IPS-20b (cell line): ENCODE results near the gene VWA5A.

Experiments used
- H3K27ac ChIP-seq: one replicate; pipeline ENCODE4 v1.5.1; 2013; ENCODE audit warnings: low read length
- H3K27me3 ChIP-seq: 2 replicates; pipeline ENCODE4 v1.6.1; 2013; ENCODE audit warnings: mild to moderate bottlenecking, low read length, inconsistent platforms; ENCODE audit not compliant: insufficient read depth
- H3K36me3 ChIP-seq: 2 replicates; pipeline ENCODE4 v1.6.1; 2013; ENCODE audit warnings: low read depth, mild to moderate bottlenecking, inconsistent platforms, low read length, moderate library complexity; ENCODE audit not compliant: insufficient read depth
- H3K4me1 ChIP-seq: 2 replicates; pipeline ENCODE4 v1.6.1; 2013; ENCODE audit warnings: mild to moderate bottlenecking, control low read depth, inconsistent platforms, low read length, moderate library complexity; ENCODE audit not compliant: insufficient read depth
- H3K4me3 ChIP-seq: 2 replicates; pipeline ENCODE4 v1.5.1; 2013; ENCODE audit warnings: mild to moderate bottlenecking, low read length, inconsistent platforms
- H3K9ac ChIP-seq: 2 replicates; pipeline ENCODE4 v1.6.1; 2013; ENCODE audit warnings: low read depth, mild to moderate bottlenecking, inconsistent platforms, low read length, moderate library complexity
- H3K9me3 ChIP-seq: 2 replicates; pipeline ENCODE4 v1.6.1; 2013; ENCODE audit warnings: mild to moderate bottlenecking, low read depth, low read length, inconsistent platforms; ENCODE audit not compliant: insufficient read depth

Gene VWA5A

DNA sequence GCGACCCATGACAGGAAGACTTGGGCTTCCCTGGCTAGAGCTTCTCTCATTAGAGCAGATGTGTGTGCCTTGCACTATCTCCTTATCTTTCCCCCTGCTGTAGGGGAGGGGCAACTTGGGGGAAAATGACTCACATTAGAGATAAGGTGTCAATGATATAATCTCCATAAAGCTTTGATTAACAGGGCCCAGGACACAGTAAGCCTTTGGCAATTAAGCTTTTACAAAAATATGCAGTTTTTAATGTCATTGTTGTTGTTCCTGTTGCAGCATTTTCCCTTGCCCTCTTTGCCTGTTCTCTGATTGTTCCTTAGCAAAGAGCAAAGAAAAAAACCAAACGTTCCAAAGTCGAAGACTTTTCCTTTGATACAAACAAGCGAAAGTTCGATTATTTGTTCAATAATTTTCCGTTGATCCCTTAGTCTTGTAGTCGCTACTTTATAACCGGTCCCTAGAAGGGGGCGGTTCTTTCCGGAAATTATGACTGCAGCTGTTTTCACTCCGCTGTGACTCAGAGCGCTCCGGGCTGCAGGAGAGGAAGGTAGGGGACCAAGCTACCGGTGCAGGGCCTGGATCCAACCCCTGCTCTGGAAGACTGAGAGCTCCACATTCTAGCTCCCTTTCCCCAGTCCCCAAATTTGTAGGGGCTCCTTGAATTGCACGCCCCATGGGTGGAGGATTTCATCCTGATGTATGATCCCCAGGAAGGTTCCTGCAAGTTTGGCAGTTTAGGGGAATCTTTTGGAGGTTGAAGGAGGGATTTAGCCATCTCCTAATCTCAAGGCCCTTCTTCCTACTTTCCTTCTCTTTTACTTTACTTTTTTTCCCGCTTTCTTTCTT lies at the start of gene VWA5A:
Gene VWA5A, plus strand, starts transcription at position 509 of the 840 bp plus-strand sequence. CDS start 2,062 bp downstream, outside the sequence.
- Histone ChIP-seq H3K4me1 (peaks cover 3% of the 10 kb centered on the region; the same call in 1 of the 2 replicates), H3K27me3 (no peaks in the 10 kb centered on the region), H3K27ac (no peak within 1 kb of the TSS), H3K4me3 (peak within 1 kb of the TSS; percentile 87), H3K9ac (peak within 1 kb of the TSS; percentile 80; the same call in 1 of the 2 replicates), H3K9me3 (no peaks in the 10 kb centered on the region), H3K36me3 (peaks cover 25% of the 10 kb centered on the region)

- H3K9me3 ChIP-seq: no peaks in the 10 kb centered on the region
- H3K4me1 ChIP-seq: peaks cover 6% of the 10 kb centered on the region; the same call in 1 of the 2 replicates
- H3K27me3 ChIP-seq: no peaks in the 10 kb centered on the region
- no peak overlapping the region for H3K27ac ChIP-seq
- H3K4me3 ChIP-seq: no peak overlapping the region
- H3K36me3 ChIP-seq: no peaks in the 10 kb centered on the region
- H3K9ac ChIP-seq: no peak overlapping the region
These were observed 46.6 kb upstream of the VWA5A start for GRCh38 chr11:124068601-124069110.

- peaks cover 6% of the 10 kb centered on the region; the same call in 1 of the 2 replicates for H3K4me1 ChIP-seq
- no peaks in the 10 kb centered on the region for H3K9me3 ChIP-seq
- no peak overlapping the region for H3K9ac ChIP-seq
- no peaks in the 10 kb centered on the region for H3K36me3 ChIP-seq
- H3K4me3 ChIP-seq: peak overlapping the region; percentile 52
- H3K27ac ChIP-seq: no peak overlapping the region
- H3K27me3 ChIP-seq: no peaks in the 10 kb centered on the region
These were observed 45.5 kb upstream of the VWA5A start for GRCh38 chr11:124069429-124070401.

DNA sequence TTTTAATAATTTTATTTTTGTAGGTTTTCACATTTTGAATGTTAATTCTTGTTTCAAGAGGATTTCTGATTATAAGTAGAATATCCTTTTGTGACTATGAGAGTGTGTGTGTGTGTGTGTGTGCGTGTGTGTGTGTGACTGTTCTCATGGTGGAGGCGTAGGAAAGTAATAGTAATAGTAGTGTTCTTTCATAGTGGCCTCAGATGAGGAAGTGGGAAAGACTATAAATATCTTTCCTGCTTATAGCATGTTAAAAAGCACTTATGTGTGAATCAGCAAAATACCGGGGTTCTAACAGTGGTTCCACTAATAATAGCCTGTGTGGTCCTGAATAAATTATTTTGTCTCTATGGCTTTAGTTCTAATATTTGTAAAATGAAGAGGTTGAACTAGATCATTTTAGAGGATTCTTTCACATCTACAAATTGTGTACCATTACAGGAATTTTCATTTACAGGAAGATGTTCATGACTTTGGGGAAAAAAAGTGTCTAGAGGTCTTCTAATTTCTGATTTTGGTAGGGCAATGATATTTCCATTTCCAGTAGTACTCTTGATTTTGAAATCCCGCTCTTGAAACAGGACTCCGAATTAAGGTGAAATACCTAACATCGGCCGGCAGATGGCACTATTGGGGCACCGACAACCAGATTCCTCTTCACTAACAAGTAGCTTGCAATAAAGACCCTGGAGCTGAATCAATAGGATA lies 44.2 kb upstream of the VWA5A start:
- Histone ChIP-seq H3K36me3 (no peaks in the 10 kb centered on the region), H3K9me3 (no peaks in the 10 kb centered on the region), H3K4me1 (peaks cover 6% of the 10 kb centered on the region; the same call in 1 of the 2 replicates), H3K27me3 (no peaks in the 10 kb centered on the region), H3K4me3 (no peak overlapping the region), H3K27ac (no peak overlapping the region), H3K9ac (no peak overlapping the region)

DNA sequence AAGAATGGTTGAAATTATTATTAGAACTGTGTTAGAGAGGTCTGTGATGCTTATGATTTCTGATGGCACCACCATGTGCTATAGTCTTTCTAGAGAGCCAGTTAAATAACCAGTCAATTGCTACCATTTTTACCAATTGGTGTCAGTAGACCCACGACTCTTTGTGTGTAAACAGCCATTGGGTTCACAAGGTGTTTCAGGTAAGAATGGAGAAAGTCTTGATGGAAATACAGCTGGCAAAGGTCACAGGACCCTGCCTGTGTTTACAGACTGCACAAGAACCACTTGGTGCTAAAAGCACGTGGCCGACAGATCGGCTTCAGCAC lies 43.7 kb upstream of the VWA5A start:
- H3K27ac ChIP-seq: no peak overlapping the region
- H3K9me3 ChIP-seq: no peaks in the 10 kb centered on the region
- no peak overlapping the region for H3K4me3 ChIP-seq
- H3K9ac ChIP-seq: no peak overlapping the region
- H3K27me3 ChIP-seq: no peaks in the 10 kb centered on the region
- peaks cover 6% of the 10 kb centered on the region; the same call in 1 of the 2 replicates for H3K4me1 ChIP-seq
- no peaks in the 10 kb centered on the region for H3K36me3 ChIP-seq

DNA sequence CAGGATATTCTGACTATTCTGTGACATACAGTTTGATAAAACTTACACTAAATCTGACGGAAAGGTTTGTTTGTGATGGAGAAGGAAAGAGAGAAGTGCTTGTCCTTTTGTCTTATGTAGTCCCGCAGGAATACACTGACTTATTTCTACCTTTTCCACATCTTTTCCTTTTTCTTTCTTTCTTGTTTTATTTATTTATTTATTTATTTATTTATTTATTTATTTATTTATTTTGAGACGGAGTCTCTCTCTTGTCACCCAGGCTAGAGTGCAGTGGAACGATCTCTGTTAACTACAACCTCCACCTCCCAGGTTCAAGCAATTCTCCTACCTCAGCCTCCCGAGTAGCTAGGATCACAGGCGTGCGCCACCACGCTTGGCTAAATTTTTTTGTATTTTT lies 43.1 kb upstream of the VWA5A start:
- H3K4me1 ChIP-seq: peaks cover 6% of the 10 kb centered on the region; the same call in 1 of the 2 replicates

DNA sequence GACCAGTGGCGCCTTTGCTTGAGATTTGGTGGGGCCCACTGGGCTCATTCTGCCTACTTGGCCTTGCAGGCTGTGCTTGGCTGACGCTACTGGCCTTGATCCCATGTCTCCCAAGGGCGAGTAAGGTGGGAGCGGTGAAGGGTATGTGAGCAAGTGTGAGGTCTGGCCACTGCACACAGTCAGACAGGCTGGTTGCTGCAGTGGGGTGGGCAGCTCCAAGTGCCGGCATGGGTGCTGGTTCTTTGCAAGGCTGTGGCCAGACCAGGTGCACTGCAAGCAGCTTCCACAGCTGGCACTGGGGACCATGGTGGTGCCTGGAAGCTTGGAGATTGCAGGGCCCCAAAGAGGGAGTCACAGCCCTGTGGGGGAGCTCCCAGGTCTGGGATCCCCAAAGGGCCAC lies 40.7 kb upstream of the VWA5A start:
- no peak overlapping the region for H3K9ac ChIP-seq
- no peaks in the 10 kb centered on the region for H3K9me3 ChIP-seq
- H3K27ac ChIP-seq: no peak overlapping the region
- peaks cover 6% of the 10 kb centered on the region; the same call in 1 of the 2 replicates for H3K4me1 ChIP-seq
- H3K27me3 ChIP-seq: no peaks in the 10 kb centered on the region
- H3K36me3 ChIP-seq: no peaks in the 10 kb centered on the region
- H3K4me3 ChIP-seq: no peak overlapping the region

More for the DNA sequence above, 43.1 kb upstream of the VWA5A start:
- Histone ChIP-seq H3K4me3 (no peak overlapping the region), H3K27me3 (no peaks in the 10 kb centered on the region), H3K27ac (no peak overlapping the region), H3K9ac (no peak overlapping the region), H3K36me3 (no peaks in the 10 kb centered on the region), H3K9me3 (no peaks in the 10 kb centered on the region)

DNA sequence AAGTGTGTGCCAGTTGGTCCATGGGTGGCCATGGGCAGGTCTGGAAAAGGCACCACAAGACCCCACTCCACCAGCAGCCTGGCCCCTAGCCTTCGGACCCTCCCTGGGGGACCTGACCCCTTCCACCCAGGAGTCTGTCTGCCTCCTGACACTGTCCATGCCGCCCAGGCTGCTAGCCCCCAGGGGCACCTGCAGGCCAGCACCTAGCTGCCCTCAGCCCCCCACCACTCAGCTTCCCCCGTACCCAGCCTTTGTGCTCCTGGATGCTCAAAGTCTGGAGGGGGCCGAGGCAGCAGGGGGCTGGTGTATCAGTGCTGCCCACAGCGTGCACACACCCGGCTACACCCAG lies 39.8 kb upstream of the VWA5A start:
- H3K27me3 ChIP-seq: no peaks in the 10 kb centered on the region
- H3K4me1 ChIP-seq: peaks cover 10% of the 10 kb centered on the region
- H3K4me3 ChIP-seq: no peak overlapping the region
- no peaks in the 10 kb centered on the region for H3K9me3 ChIP-seq
- H3K9ac ChIP-seq: no peak overlapping the region
- H3K36me3 ChIP-seq: no peaks in the 10 kb centered on the region
- no peak overlapping the region for H3K27ac ChIP-seq

GRCh38 chr11:124075841-124076651 lies 39.2 kb upstream of the VWA5A start:
- H3K27ac ChIP-seq: no peak overlapping the region
- no peaks in the 10 kb centered on the region for H3K36me3 ChIP-seq
- H3K4me1 ChIP-seq: peaks cover 14% of the 10 kb centered on the region
- peak overlapping the region; percentile 47; the same call in 1 of the 2 replicates for H3K4me3 ChIP-seq
- no peaks in the 10 kb centered on the region for H3K9me3 ChIP-seq
- no peak overlapping the region for H3K9ac ChIP-seq
- no peaks in the 10 kb centered on the region for H3K27me3 ChIP-seq

DNA sequence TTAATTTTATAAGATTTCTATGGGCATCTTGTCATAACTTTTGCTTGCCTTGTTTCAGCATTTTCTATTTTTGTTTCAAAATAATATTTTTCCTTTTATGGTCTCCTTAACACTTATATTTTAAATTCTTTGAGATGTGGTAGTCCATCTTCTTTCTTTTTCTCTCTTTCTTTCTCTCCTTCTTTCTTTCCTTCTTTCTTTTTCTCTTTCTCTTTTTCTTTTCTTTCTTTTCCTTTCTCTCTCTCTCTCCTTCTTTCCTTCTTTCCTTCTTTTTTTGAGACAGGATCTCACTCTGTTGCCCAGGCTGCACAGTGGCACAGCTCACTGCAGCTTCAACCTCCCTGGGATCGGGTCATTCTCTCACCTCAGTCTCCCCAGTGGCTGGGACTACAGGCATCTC lies 38.0 kb upstream of the VWA5A start:
- Histone ChIP-seq H3K27me3 (no peaks in the 10 kb centered on the region), H3K9me3 (no peaks in the 10 kb centered on the region), H3K9ac (no peak overlapping the region), H3K36me3 (no peaks in the 10 kb centered on the region), H3K27ac (no peak overlapping the region), H3K4me1 (peaks cover 8% of the 10 kb centered on the region), H3K4me3 (no peak overlapping the region)
